KMS-11 (cell line): ENCODE results near the gene AP4S1.

Experiments used
- H2AFZ ChIP-seq: fragments of 200-600 bp; sonication (generic); 2 replicates; pipeline ENCODE4 v1.6.1; 2016; ENCODE audit warnings: antibody characterized with exemption, mixed run types, low read depth
- H3K27ac ChIP-seq: fragments of 200-600 bp; sonication (generic); 2 replicates; pipeline ENCODE4 v1.6.1; 2016; ENCODE audit warnings: mild to moderate bottlenecking, mixed run types
- H3K27me3 ChIP-seq: fragments of 200-600 bp; sonication (generic); 2 replicates; pipeline ENCODE4 v1.6.1; 2017; ENCODE audit warnings: mild to moderate bottlenecking, low read depth, mixed run types, moderate library complexity; ENCODE audit not compliant: insufficient read depth
- H3K36me3 ChIP-seq: fragments of 200-600 bp; sonication (generic); 2 replicates; pipeline ENCODE4 v1.6.1; 2017; ENCODE audit warnings: mild to moderate bottlenecking, mixed run types; ENCODE audit not compliant: insufficient read depth
- H3K4me1 ChIP-seq: fragments of 200-600 bp; sonication (generic); 2 replicates; pipeline ENCODE4 v1.6.1; 2016; ENCODE audit warnings: mild to moderate bottlenecking, low read depth, mixed run types; ENCODE audit not compliant: poor library complexity, severe bottlenecking
- H3K4me2 ChIP-seq: fragments of 200-600 bp; sonication (generic); 2 replicates; pipeline ENCODE4 v1.7.0; 2016; ENCODE audit warnings: mild to moderate bottlenecking, mixed run types
- H3K4me3 ChIP-seq: fragments of 200-600 bp; sonication (generic); IDR thresholded peaks from 2 replicates; pipeline ENCODE4 v1.6.1; 2017; ENCODE audit warnings: low read depth, low read length, mixed read lengths; ENCODE audit not compliant: insufficient read depth
- H3K79me2 ChIP-seq: fragments of 200-600 bp; sonication (generic); 2 replicates; pipeline ENCODE4 v1.6.1; 2016; ENCODE audit warnings: low read depth, mixed run types; ENCODE audit not compliant: insufficient read depth
- H3K9ac ChIP-seq: fragments of 200-600 bp; sonication (generic); 2 replicates; pipeline ENCODE4 v1.6.1; 2016; ENCODE audit warnings: mild to moderate bottlenecking, mixed run types
- H4K20me1 ChIP-seq: fragments of 200-600 bp; sonication (generic); 2 replicates; pipeline ENCODE4 v1.6.1; 2016; ENCODE audit warnings: mild to moderate bottlenecking, mixed run types; ENCODE audit not compliant: insufficient read depth
- CTCF ChIP-seq: fragments of 200-600 bp; sonication (generic); conservative IDR thresholded peaks from 2 replicates; pipeline ENCODE4 v1.6.1; 2017; ENCODE audit warnings: low read depth, mild to moderate bottlenecking, antibody characterized with exemption, low read length, moderate library complexity, mixed read lengths

Gene AP4S1

DNA sequence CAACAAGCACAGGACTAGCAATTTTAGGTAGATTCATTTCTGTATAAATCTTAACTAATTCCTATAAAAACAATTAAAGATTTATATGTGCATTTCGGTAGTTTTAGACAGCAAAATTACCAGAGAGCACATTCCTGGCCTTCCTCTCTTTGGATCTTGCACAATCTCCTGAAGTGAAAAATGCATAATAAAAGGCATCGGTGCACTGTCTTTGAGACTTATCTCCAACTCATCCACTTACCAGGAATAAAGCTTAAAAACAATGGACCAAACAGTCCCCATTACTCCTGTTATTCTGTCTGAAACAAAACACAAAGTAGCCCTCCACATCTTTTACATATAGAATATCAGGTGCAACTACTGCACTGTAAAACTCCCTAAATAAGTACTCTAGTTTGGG, 112.9 kb downstream of the AP4S1 start:
- no peak overlapping the region for H2AFZ ChIP-seq
- H3K79me2 ChIP-seq: no peaks in the 10 kb centered on the region

GRCh38 chr14:31139301-31139847, 113.9 kb downstream of the AP4S1 start:
- Histone ChIP-seq H3K9ac (no peak overlapping the region), H3K4me1 (no peaks in the 10 kb centered on the region), H3K27ac (no peak overlapping the region), H3K4me2 (no peak overlapping the region), H3K27me3 (no peaks in the 10 kb centered on the region), H4K20me1 (no peaks in the 10 kb centered on the region), H3K79me2 (no peaks in the 10 kb centered on the region), H3K36me3 (no peaks in the 10 kb centered on the region; the same call in 1 of the 2 replicates), H3K4me3 (no peak overlapping the region), H2AFZ (no peak overlapping the region)
- TF ChIP-seq CTCF: no peak

More for the DNA sequence above, 112.9 kb downstream of the AP4S1 start:
- Histone ChIP-seq H3K27ac (no peak overlapping the region), H3K4me3 (no peak overlapping the region), H3K36me3 (no peaks in the 10 kb centered on the region; the same call in 1 of the 2 replicates), H3K9ac (no peak overlapping the region), H3K4me2 (no peak overlapping the region), H4K20me1 (no peaks in the 10 kb centered on the region), H3K27me3 (no peaks in the 10 kb centered on the region), H3K4me1 (no peaks in the 10 kb centered on the region)
- no peak for TF ChIP-seq CTCF

DNA sequence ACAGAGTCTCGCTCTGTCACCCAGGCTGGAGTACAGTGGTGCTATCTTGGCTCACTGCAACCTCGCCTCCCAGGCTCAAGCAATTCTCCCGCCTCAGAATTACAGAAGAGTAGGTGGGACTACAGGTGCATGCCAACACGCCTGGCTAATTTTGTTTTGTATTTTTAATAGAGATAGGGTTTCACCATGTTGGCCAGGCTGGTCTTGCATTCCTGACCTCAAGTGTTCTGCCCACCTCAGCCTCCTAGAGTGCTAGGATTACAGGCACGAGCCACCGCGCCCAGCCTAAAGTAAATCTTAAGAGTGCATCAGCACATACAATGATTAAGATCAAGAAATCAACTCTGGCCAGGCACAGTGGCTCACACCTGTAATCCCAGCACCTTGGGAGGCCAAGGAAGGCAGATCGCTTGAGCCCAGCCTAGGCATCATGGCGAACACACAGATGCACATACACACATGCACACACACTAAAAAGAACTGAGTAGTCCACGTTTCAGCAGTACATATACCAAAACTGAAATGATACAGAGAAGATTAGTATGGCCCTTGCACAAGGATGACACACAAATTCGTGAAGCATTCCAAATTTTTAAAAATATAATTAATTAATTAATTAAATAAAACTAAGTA, 117.1 kb downstream of the AP4S1 start:
- H4K20me1 ChIP-seq: no peaks in the 10 kb centered on the region
- H3K27ac ChIP-seq: no peak overlapping the region
- no peak overlapping the region for H3K4me2 ChIP-seq
- no peaks in the 10 kb centered on the region; the same call in 1 of the 2 replicates for H3K36me3 ChIP-seq
- H3K9ac ChIP-seq: no peak overlapping the region
- no peaks in the 10 kb centered on the region for H3K79me2 ChIP-seq
- H3K4me3 ChIP-seq: no peak overlapping the region
- TF ChIP-seq CTCF: no peak
- no peaks in the 10 kb centered on the region for H3K4me1 ChIP-seq
- no peaks in the 10 kb centered on the region for H3K27me3 ChIP-seq
- H2AFZ ChIP-seq: no peak overlapping the region
